GM18951 (cell line): ENCODE results near the gene CLSTN2.

Experiments used
- POLR2A ChIP-seq: IDR thresholded peaks from 4 replicates; pipeline ENCODE4 v1.6.1; 2011; ENCODE audit warnings: mild to moderate bottlenecking; ENCODE audit not compliant: insufficient read length, insufficient read depth; ENCODE audit errors: extremely low read depth
- in situ Hi-C: fragments of 300-500 bp; cut with MboI; formaldehyde crosslinking; loops from one replicate; pipeline ENCODE4 v1.12.0; 2022; ENCODE audit warnings: low sequenced_read_pairs, mixed read lengths, inconsistent platforms; ENCODE audit not compliant: unreplicated experiment

Gene CLSTN2

DNA sequence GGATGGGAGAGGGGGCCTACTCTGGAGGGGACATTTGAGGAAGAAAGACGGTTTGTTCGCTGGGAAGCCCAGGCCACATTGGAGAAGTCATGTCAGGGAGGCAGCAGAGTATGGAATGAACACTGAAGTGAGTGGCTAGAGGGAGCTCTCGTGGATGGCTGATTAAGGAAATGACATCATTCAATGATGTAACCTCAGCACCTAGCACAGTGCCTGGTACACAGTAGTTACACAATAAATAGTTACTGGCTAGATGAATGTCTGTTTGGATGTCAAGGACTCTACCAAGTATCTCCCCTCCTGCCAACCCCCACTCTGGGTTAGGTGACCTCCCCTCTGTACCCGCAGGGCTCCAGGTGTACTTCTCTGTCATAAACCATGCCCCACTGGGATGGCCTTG is 121.1 kb downstream of the CLSTN2 start:
- in situ Hi-C loops = no loop called here
- no peak for TF ChIP-seq POLR2A

DNA sequence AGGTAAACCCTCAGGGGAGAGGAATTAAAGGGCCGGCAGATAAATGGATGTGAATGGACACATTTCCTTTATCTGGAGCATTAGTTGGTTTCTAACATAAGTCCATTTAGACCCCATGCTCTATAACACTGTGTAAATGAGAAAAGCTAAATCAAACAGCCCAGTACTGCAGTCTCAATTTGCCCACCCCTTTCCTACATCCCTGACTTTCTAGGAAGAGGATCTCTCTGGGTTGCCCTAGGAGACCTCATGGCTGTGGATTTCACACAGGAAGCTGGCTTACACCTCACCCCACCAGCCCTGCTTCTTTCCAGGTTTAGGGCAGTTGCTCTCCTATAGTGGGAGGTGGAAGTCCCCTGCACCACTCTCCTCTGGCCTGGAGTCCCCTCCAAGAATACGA is 126.2 kb downstream of the CLSTN2 start:
- in situ Hi-C loops = no loop called here
- no peak for TF ChIP-seq POLR2A

DNA sequence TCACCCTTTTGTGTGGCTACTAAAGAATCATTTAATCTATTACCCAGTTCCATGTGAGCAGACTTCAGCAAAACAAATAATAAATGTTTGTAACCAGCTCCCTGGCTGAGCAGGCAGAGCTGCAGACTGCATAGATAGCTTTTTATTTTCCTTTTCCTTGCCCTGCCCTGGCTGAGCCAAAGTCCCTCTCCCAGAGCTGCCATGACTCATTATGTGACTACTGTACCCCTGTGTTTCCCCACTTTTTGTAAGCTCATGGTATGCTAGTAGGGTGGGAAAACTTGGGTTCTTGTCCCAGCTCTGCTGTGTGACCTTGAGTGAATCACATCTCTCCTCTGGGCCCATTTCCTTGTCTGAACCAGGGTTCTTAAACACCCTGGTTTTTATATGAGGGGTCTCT is 127.5 kb downstream of the CLSTN2 start:
- TF ChIP-seq POLR2A = no peak
- in situ Hi-C loops = no loop called here

DNA sequence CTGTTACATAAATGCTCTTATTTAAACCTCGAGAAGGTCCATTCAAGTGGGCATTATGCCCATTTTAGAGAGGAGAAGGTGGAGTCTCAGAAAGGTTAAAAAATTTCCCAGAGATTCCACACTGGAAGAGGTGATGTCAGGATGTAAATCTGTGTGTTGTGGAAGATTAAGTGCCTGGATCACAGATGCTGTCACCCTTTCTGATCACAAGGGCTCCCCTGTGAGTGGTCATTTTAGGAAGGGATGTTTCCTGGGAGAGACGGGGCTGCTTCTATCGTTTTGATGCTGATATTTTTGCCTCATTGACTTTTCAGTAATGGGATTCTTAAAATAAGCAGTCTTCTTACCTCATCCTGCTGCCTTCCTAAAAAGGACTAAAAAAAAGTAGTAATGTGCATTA is 132.5 kb downstream of the CLSTN2 start:
- TF ChIP-seq POLR2A = no peak
- in situ Hi-C loops = no loop called here

DNA sequence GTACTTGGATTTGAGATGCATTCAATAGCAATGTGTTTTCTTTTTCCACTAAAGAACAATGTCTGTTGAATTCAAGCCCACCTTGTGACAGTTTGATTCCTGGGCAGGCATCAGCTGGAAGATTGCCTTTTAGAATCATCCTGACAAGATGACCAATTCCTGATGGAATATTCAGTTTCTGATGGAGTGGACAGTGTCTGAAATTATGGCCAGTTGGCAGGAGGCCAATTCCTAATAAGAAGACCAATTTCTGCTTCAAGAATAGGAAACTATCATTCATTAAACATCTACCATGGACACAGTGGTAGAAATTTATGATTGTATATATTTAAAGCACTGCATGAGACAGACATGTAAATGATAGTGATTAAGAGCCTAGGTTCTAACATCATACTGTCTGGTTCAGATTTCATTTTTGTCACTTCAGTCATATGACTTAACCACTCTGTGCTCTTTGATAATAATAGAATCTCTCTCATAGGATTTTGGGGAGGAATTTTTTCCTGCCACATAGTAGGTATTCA is 133.6 kb downstream of the CLSTN2 start:
- in situ Hi-C loops = no loop called here
- no peak for TF ChIP-seq POLR2A

DNA sequence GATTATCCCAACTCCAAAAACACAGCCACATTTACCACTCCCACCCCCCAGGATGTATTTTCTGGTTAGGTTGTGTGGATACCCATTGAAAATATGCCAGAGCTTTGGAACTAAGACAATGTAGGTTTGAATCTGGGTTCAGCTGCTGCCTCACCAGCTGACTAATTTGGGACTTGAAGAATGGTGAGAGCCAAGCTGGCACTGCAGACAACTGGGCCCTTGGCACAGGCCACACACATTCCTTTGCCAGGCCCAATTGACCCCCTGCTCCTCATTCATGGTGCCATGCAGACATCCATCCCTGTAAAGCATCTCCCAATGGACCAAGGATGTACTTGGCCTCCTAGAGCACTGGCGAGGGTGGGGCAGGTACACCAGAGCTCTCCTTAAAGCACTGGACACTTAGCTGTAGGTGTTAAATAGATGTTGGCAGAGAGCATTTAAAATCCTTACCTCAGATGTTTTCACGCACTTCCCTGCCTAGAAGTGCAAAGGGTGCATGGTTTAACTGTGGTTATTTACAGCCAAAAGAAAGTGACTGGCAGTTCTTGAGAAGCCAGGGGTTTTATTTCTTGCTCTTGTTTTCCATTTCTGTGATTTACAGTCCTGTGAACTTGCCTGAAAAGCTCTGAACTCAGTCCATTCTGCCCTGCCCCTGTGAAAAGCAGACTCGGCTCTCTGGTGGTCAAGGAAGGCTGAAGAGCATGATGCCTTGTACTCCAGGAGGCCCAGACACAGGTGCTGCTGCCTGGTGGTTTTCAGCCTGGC is 138.5 kb downstream of the CLSTN2 start:
- no peak for TF ChIP-seq POLR2A
- in situ Hi-C loops = no loop called here

DNA sequence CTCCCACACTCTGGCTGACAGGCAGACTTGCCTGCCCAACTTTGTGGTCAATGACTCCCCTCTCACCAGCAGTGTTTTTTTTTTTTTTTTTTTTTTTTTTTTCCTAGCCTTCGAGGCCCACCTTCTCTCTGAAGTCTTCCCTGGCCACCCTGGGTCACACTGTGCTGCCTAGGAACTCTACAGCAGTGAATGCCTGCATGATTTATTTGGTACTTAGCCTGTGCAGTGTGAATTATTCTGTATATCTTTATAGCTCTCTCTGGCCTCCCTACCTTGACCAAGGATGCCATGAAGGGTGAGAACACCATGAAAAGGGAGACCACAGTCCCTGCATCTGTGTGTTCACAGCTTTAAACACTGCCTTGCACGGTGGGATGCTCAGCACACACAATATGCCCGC is 141.6 kb downstream of the CLSTN2 start:
- no peak for TF ChIP-seq POLR2A
- in situ Hi-C loops = no loop called here

DNA sequence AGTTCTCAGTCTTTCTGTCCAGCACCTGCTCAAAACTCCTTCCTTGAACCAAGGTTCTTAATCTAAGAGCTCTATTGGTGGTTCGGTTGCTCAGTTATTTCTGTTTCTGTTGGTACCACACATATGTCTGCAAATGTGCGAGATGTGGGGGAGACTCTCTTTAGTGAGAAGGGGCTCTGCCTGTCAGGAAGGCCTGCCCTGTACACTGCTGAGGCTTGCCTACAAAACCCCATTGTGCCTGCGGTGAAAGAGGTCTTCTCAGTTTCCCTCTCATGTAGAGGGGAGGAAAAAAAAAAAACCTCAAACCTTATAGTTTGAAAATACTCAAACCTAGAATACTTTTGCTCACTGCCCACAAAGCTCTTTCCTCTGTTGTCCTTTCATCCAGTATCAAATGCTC is 142.4 kb downstream of the CLSTN2 start:
- in situ Hi-C loops = no loop called here
- TF ChIP-seq POLR2A = no peak

DNA sequence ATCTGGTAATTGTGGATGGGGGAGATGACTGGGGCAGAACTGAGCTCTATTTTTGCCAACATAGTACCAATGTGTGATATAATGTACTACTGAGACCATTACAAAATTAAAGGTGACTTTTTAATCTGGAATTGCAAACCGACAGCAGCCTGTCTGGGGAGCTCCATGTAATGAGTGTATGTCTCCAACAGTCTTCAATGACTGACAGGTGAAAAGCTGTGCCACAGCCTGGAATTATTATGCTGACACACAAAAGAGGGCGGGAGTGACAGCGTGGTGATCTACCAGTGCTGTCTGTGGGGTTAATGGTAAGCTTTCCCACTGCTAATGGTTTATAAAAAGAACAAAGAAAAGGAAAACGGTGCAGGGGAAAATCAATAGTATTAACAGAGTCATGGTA is 143.4 kb downstream of the CLSTN2 start:
- no peak for TF ChIP-seq POLR2A
- in situ Hi-C loops = no loop called here

DNA sequence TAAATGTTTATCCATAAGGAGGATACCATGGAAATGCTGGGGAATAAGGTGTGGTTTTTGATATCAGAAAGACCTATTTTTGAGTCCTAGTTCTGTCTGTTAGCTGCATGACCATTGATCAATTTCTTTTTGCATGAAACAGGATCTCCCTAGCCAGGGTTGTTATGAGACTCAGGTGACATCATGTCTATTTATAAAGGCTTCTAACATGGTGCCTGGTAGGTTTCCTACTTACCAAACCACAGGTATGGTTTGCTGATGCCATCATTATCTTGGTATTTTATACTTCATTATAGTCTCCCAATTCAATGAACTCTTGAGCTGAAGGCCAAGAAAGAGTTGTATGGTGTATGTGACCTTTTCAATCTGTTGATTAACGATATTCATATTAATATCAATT is 144.0 kb downstream of the CLSTN2 start:
- in situ Hi-C loops = no loop called here
- no peak for TF ChIP-seq POLR2A

DNA sequence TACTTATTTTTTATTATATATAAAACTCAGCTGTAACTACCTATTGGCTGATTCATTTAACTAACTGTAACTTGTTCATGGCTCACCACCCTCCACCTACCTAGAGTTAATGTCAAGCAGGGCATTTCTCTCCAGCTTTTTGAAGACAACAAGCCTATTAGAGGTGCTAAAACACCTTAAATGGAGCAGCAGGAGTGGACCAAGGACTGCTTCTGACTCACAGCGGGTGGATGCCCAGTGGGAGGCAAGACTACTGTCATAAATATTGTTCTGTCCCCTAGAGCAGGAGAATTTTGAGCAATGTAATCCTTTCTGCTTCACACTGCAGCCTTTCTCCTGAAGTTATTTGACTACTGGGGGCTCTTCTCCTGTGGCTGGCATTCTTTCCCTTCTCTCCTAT is 146.9 kb downstream of the CLSTN2 start:
- no peak for TF ChIP-seq POLR2A
- in situ Hi-C loops = no loop called here

DNA sequence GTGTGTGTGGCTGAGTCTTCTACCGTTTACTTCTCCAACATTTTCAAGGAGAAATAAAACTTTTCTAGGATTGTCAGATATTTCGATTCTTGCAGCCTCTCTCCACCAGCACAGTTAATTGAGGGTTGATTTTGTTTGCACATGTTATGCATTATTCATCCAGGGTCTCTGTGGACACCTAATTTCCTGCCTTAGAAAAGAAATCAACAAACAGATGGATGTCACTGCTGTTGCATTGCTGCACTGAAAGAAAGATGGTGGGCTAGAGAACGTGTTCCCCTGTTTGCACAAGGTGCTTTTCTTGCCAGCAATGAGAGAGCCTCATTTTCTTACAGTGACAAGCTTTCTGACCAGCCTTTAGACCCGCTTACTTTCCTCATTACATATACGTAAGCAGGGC is 150.0 kb downstream of the CLSTN2 start:
- in situ Hi-C loops = no loop called here
- TF ChIP-seq POLR2A = no peak

DNA sequence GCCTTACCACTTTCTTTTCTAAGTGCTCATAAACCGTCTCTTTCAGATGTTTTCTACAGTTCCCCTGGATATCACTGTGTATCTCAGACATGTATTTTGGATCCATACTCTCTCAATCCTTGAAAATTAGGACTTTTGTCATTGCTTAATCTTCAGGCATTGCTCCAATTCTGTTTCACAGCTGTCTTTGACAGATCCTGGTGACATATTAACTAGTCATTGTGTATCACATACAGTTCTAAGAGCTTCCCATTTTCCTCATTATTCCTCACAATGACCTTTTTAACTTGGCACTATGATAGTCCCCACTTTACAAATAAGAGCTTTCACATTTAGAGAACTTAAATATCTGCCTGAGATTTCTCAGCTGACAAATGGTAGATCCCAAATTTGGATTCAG is 151.7 kb downstream of the CLSTN2 start:
- no peak for TF ChIP-seq POLR2A
- in situ Hi-C loops = no loop called here

DNA sequence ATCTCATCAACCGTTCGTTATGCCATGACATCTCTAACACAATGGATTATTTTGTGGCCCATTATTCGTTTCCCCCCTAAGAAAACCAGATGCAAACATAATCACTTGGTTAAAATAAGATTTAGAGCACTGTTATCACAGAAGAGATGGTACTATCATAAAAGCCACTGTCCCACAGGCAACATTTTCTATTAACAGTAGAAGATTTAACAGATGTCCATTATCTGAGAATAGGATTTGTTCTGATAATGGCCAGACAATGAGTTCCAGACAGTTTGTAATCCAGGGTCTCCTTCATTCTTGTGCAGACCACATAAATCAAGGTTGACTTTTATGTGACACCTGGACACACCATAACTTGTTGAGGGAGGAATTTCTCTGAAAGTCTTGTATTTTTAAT is 153.1 kb downstream of the CLSTN2 start:
- in situ Hi-C loops = no loop called here
- no peak for TF ChIP-seq POLR2A
